ENCODE measurements around the gene ZNF282.

ZNF282 gene

GRCh38 chr7:149194799-149195179 lies 557 bp upstream of the ZNF282 start:
- DNase-seq = no peak

GRCh38 chr7:149196151-149196704 lies 882 bp downstream of the ZNF282 start:
- DNase-seq = peak in 1 of 5 experiments; percentile 20

- peak in 1 of 5 experiments; percentile 35 for DNase-seq
These were observed 1.4 kb downstream of the ZNF282 start for GRCh38 chr7:149196705-149197171.

GRCh38 chr7:149197675-149198074 lies 2.3 kb downstream of the ZNF282 start:
- DNase-seq = no peak

GRCh38 chr7:149198161-149198816 lies 2.9 kb downstream of the ZNF282 start:
- no peak for DNase-seq

- no peak for DNase-seq
These were observed 4.1 kb downstream of the ZNF282 start for GRCh38 chr7:149199234-149199995.

- peak in 1 of 5 experiments; percentile 94 for DNase-seq
These were observed 7.5 kb downstream of the ZNF282 start for GRCh38 chr7:149202831-149203231.

- DNase-seq = no peak
These were observed 10.5 kb downstream of the ZNF282 start for GRCh38 chr7:149205690-149206381.

- DNase-seq = no peak
These were observed 12.1 kb downstream of the ZNF282 start for GRCh38 chr7:149207324-149208035.

GRCh38 chr7:149209518-149210269 lies 14.3 kb downstream of the ZNF282 start:
- peak in 3 of 5 experiments; percentile 45 to 92 (median 87) for DNase-seq

- no peak for DNase-seq
These were observed 15.2 kb downstream of the ZNF282 start for GRCh38 chr7:149210551-149210950.

- no peak for DNase-seq
These were observed 18.8 kb downstream of the ZNF282 start for GRCh38 chr7:149214020-149214720.

GRCh38 chr7:149216402-149216801 lies 21.1 kb downstream of the ZNF282 start:
- no peak for DNase-seq

GRCh38 chr7:149217570-149217969 lies 22.2 kb downstream of the ZNF282 start:
- no peak for DNase-seq

- DNase-seq = no peak
These were observed 23.4 kb downstream of the ZNF282 start for GRCh38 chr7:149218469-149219420.

- no peak for DNase-seq
These were observed 25.2 kb downstream of the ZNF282 start for GRCh38 chr7:149220534-149220933.

- DNase-seq = no peak
These were observed 27.8 kb downstream of the ZNF282 start for GRCh38 chr7:149223176-149223575.

GRCh38 chr7:149223761-149224160 lies 28.4 kb downstream of the ZNF282 start:
- DNase-seq = no peak

- no peak for DNase-seq
These were observed 29.0 kb downstream of the ZNF282 start for GRCh38 chr7:149224352-149224751.

GRCh38 chr7:149225106-149225505 lies 29.8 kb downstream of the ZNF282 start:
- no peak for DNase-seq

Measured in T-helper 2 cell (primary cell).